Adipocyte (in vitro differentiated cells): ENCODE results near the gene ALCAM.
"Not testable (repeated sequence)": the region's sequence is repeated elsewhere in the genome, so short reads cannot be mapped to it uniquely, and the experiment has no call there.

Experiments
- DNase-seq: peaks from one replicate; pipeline ENCODE4 v3.0.0-alpha.2; 2015; ENCODE audit warnings: low read depth
- H3K27me3 ChIP-seq: replicated peaks from 2 replicates; pipeline ENCODE4 v1.7.0; 2013; ENCODE audit warnings: mild to moderate bottlenecking, low read length, moderate library complexity; ENCODE audit not compliant: control insufficient read depth, insufficient read depth
- H3K36me3 ChIP-seq: 2 replicates; pipeline ENCODE4 v1.7.0; 2013; ENCODE audit warnings: low read length, mild to moderate bottlenecking, moderate library complexity; ENCODE audit not compliant: control insufficient read depth, insufficient read depth, severe bottlenecking
- H3K4me1 ChIP-seq: 2 replicates; pipeline ENCODE4 v1.7.0; 2013; ENCODE audit warnings: mild to moderate bottlenecking, low read length, moderate library complexity; ENCODE audit not compliant: control insufficient read depth, insufficient read depth
- H3K4me3 ChIP-seq: 2 replicates; pipeline ENCODE4 v1.7.0; 2013; ENCODE audit warnings: mild to moderate bottlenecking, low read length, moderate library complexity
- H3K9ac ChIP-seq: 2 replicates; pipeline ENCODE4 v1.7.0; 2013; ENCODE audit warnings: mild to moderate bottlenecking, low read length, moderate library complexity
- H3K9me3 ChIP-seq: 2 replicates; pipeline ENCODE4 v1.7.0; 2013; ENCODE audit warnings: mild to moderate bottlenecking, low read length, moderate library complexity; ENCODE audit not compliant: control insufficient read depth

The ALCAM gene

DNA sequence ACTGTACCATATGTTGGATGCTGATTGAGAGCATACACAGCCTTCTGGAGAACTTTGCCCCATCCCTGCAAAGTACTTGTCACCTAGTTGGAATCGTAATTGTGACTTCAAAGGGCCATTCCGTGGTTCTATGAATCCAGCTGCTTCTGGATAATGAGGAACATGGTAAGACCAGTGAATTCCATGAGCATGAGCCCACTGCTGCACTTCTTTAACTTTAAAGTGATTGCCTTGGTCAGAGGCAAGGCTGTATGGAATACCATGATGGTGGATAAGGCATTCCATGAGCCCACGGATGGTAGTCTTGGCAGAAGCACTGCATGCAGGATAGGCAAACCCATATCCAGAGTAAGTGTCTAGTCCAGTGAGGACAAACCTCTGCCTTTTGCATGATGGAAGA, 235.6 kb downstream of the ALCAM start:
- not testable (repeated sequence) for H3K9ac ChIP-seq, H3K4me3 ChIP-seq, DNase-seq, H3K9me3 ChIP-seq, H3K4me1 ChIP-seq, H3K27me3 ChIP-seq, H3K36me3 ChIP-seq

- not testable (repeated sequence) for H3K4me3 ChIP-seq, H3K27me3 ChIP-seq, H3K36me3 ChIP-seq, DNase-seq, H3K9ac ChIP-seq, H3K9me3 ChIP-seq, H3K4me1 ChIP-seq
These were observed 236.8 kb downstream of the ALCAM start for GRCh38 chr3:105603516-105603915.

GRCh38 chr3:105606016-105606415, 239.3 kb downstream of the ALCAM start:
- H3K4me1 ChIP-seq = peaks cover 3% of the 10 kb centered on the region
- H3K27me3 ChIP-seq = no peaks in the 10 kb centered on the region
- H3K9me3 ChIP-seq = no peaks in the 10 kb centered on the region
- DNase-seq = peak; percentile 45
- no peak overlapping the region for H3K4me3 ChIP-seq
- no peak overlapping the region for H3K9ac ChIP-seq
- H3K36me3 ChIP-seq = no peaks in the 10 kb centered on the region

GRCh38 chr3:105608623-105609022, 241.9 kb downstream of the ALCAM start:
- Histone ChIP-seq H3K9me3 (no peaks in the 10 kb centered on the region), H3K36me3 (no peaks in the 10 kb centered on the region), H3K27me3 (no peaks in the 10 kb centered on the region), H3K4me3 (no peak overlapping the region), H3K4me1 (peaks cover 13% of the 10 kb centered on the region), H3K9ac (no peak overlapping the region)
- no peak for DNase-seq

DNA sequence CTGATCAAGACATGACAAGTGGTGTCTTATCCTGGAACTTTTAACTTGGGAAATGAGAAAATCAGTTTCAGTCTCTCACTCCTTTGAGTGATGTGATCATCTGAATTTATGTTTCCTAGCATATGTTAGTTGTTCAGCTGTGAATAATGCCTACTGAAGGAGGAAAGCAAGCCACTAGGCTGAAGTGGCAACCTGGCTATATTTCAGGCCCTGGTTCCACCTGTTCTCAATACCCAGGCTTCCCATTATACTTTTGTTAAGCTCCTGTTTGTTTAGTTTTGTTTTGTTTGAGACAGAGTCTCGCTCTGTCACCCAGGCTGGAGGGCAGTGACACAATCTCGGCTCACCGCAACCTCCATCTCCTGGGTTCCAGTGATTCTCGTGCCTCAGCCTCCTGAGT, 243.8 kb downstream of the ALCAM start:
- DNase-seq = no peak
- Histone ChIP-seq H3K4me1 (peaks cover 19% of the 10 kb centered on the region), H3K4me3 (no peak overlapping the region), H3K27me3 (no peaks in the 10 kb centered on the region), H3K9me3 (no peaks in the 10 kb centered on the region), H3K36me3 (no peaks in the 10 kb centered on the region), H3K9ac (no peak overlapping the region)

DNA sequence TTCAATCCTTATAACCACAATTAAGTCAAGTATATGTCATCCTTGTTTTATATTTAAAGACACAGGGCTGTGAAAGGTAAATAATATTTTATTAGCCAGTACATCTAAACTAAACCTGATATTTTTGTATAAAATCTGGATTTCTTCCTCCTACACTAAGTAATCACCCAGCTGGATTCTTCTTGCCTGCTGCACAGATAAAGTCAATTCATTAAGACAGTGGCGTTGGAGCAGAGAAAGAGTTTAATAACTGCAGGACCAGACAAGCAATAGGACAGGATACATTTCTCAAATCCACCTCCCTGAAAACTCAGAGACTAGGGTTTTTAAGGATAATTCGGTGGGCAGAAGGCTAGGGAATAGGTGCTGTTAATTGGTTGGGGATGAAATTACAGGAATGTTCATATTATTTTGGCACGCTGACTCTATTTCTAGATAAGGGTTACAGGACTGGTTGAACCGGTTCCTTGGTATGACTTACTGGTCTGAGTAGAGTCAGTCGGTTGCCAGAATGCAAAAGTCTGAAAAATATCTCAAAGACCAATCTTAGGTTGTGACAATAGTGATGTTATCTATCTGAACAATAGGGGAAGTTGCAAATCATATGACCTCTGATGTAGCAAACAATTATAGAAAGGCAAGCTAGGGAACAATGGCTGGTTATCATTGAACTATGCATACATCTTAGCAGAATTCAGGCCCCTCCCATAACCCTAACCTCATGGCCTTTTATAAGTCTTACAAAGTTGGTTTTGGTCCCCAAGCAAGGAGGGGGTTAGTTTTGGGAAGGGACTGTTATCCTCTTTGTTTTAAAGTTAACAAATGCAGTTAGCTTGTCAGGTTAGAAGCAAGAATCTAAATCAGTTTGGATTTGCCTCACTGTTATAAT, 244.8 kb downstream of the ALCAM start:
- Histone ChIP-seq H3K9ac (no peak overlapping the region), H3K4me3 (no peak overlapping the region), H3K4me1 (peaks cover 19% of the 10 kb centered on the region), H3K36me3 (no peaks in the 10 kb centered on the region), H3K27me3 (no peaks in the 10 kb centered on the region), H3K9me3 (no peaks in the 10 kb centered on the region)
- no peak for DNase-seq

DNA sequence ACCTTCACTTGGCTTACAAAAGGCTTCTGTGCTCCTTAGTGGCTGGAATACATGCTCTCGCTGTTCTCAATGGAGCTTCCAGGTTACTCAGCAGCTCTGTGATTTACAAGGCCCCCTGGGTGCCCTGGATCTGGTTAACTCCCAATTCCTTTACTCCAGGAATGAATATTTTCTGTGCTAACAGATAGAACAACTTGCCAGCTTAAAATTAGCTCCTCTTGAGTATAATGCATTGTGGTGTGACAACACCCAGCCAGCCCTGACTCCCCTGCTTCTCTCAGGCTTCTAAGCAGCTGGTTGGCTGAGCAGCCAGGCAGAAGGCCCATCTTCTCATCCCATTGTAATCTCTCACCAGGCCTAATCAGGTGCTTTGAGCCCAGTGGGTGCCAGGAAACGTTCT, 246.4 kb downstream of the ALCAM start:
- Histone ChIP-seq H3K4me1 (peaks cover 19% of the 10 kb centered on the region), H3K9me3 (no peaks in the 10 kb centered on the region), H3K36me3 (no peaks in the 10 kb centered on the region), H3K9ac (no peak overlapping the region), H3K27me3 (no peaks in the 10 kb centered on the region), H3K4me3 (no peak overlapping the region)
- no peak for DNase-seq

GRCh38 chr3:105614288-105615030, 247.8 kb downstream of the ALCAM start:
- peaks cover 16% of the 10 kb centered on the region for H3K4me1 ChIP-seq
- H3K9ac ChIP-seq = no peak overlapping the region
- H3K36me3 ChIP-seq = no peaks in the 10 kb centered on the region
- DNase-seq = no peak
- no peak overlapping the region for H3K4me3 ChIP-seq
- H3K27me3 ChIP-seq = no peaks in the 10 kb centered on the region
- no peaks in the 10 kb centered on the region for H3K9me3 ChIP-seq

GRCh38 chr3:105615814-105616213, 249.1 kb downstream of the ALCAM start:
- Histone ChIP-seq H3K27me3 (no peaks in the 10 kb centered on the region), H3K4me1 (peaks cover 16% of the 10 kb centered on the region), H3K36me3 (no peaks in the 10 kb centered on the region), H3K4me3 (no peak overlapping the region), H3K9me3 (no peaks in the 10 kb centered on the region), H3K9ac (no peak overlapping the region)
- no peak for DNase-seq

GRCh38 chr3:105616374-105617121, 249.8 kb downstream of the ALCAM start:
- Histone ChIP-seq H3K9ac (no peak overlapping the region), H3K27me3 (no peaks in the 10 kb centered on the region), H3K4me3 (no peak overlapping the region), H3K9me3 (no peaks in the 10 kb centered on the region), H3K4me1 (peaks cover 16% of the 10 kb centered on the region), H3K36me3 (no peaks in the 10 kb centered on the region)
- no peak for DNase-seq

DNA sequence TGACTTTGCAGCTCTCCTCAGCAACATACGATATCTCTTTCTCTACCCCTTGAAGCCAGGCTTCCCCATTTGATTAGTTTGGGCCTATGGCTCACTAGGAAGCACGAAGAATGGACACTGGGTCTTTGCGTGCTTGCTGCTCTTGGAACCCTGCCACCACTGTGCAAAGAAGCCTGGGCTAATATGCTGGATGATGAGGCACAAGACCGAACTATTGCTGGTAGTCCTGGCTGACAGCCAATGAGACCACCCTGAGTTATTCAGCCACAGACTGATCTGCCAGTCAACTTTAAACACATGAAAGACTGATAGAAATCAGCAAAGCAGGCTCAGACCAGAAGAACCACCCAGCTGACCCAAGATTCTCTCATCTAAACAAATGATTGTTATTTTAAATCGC, 251.8 kb downstream of the ALCAM start:
- Histone ChIP-seq H3K4me1 (peaks cover 7% of the 10 kb centered on the region), H3K27me3 (no peaks in the 10 kb centered on the region), H3K9me3 (no peaks in the 10 kb centered on the region), H3K9ac (no peak overlapping the region), H3K36me3 (no peaks in the 10 kb centered on the region), H3K4me3 (no peak overlapping the region)
- no peak for DNase-seq
